ENCODE measurements around the gene ZP2. TPM values are rescaled to one million over a fixed set of nuclear protein-coding genes. Genes with fewer than 3 reads are reported as not detected.

The ZP2 gene
- total and polyA plus RNA-seq, 2 of the 4 experiments (the other 2 are of a cell fraction): not detected

DNA sequence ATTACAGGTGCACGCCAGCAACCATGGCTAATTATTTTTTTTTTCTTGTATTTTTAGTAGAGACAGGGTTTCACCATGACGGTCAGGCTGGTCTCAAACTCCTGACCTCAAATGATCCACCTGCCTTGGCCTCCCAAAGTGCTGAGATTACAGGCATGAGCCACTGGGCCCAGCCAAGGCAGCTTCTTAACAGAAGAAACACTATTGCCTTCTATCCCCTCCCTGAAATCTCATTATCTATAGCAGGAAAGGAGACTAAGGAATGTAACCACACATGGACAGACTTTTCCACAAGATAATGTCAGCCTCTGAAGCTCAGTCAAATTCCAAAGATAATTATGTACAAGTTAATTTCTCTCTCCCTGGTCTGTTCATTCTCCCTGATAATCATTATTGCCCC is 5.7 kb upstream of the ZP2 start:
- H3K4me2 ChIP-seq (ENCODE audit: low read depth, low read length): no peak overlapping the region
- intact Hi-C loops (cut with micrococcal nuclease) (no loop called here), dilution Hi-C loops (cut with HindIII; ENCODE audit: low sequenced_read_pairs, unreplicated experiment) (no loop called here), in situ Hi-C loops (cut with MboI; ENCODE audit: low sequenced_read_pairs) (no loop called here)
- H3K9ac ChIP-seq (ENCODE audit: low read depth, low read length): no peak overlapping the region
- no peak for ATAC-seq (ENCODE audit: low read depth)
- DNase-seq: no peak
- peaks cover 7% of the 10 kb centered on the region for H3K27me3 ChIP-seq (ENCODE audit: control insufficient read depth, insufficient read depth, low read length)
- H3K4ac ChIP-seq (ENCODE audit: low read depth, low read length): no peak overlapping the region
- H3K18ac ChIP-seq (ENCODE audit: low read depth, low read length): no peak overlapping the region
- H3K56ac ChIP-seq (ENCODE audit: extremely low read depth, insufficient read depth, low read length): no peak overlapping the region
- H3K36me3 ChIP-seq (ENCODE audit: control insufficient read depth, insufficient read depth, low read length): no peaks in the 10 kb centered on the region
- no peak overlapping the region for H3K4me3 ChIP-seq (ENCODE audit: insufficient read depth, low read depth, low read length)
- no peaks in the 10 kb centered on the region for H3K9me3 ChIP-seq (ENCODE audit: control insufficient read depth, insufficient read depth, low read length)
- H4K5ac ChIP-seq (ENCODE audit: low read depth, low read length): no peak overlapping the region
- H3K27ac ChIP-seq (ENCODE audit: insufficient read depth, low read length): no peak overlapping the region
- H3K9me1 ChIP-seq (ENCODE audit: insufficient read depth, low read length): no peaks in the 10 kb centered on the region
- H2BK15ac ChIP-seq (ENCODE audit: low read depth, low read length): no peak overlapping the region
- CTCF ChIA-PET: no interaction called here
- POLR2A ChIA-PET (ENCODE audit: unreplicated experiment): no interaction called here
- H2BK5ac ChIP-seq (ENCODE audit: low read depth, low read length, poor library complexity, severe bottlenecking): no peak overlapping the region
- H3K23ac ChIP-seq (ENCODE audit: low read depth, low read length): no peak overlapping the region
- no peak overlapping the region for H2AK5ac ChIP-seq (ENCODE audit: low read depth, low read length)
- no peak overlapping the region for H2BK20ac ChIP-seq (ENCODE audit: low read depth, low read length)
- H3K79me1 ChIP-seq (ENCODE audit: low read depth in 1 of 2, low read length in 2 of 2): no peaks in the 10 kb centered on the region
- no peak overlapping the region for H4K91ac ChIP-seq (ENCODE audit: insufficient read depth, low read depth, low read length)
- no peak overlapping the region for H4K8ac ChIP-seq (ENCODE audit: low read depth in 2 of 2, low read length in 2 of 2)
- no peak overlapping the region for H3K14ac ChIP-seq (replicated peaks; ENCODE audit: low read depth, low read length)
- no peak overlapping the region for H2BK120ac ChIP-seq (ENCODE audit: low read depth, low read length)
- H4K20me1 ChIP-seq (ENCODE audit: insufficient read depth, low read length): no peaks in the 10 kb centered on the region
- H2AFZ ChIP-seq (replicated peaks; ENCODE audit: low read length, poor library complexity): no peak overlapping the region
- no CpG with 5 or more reads among the region's 2 CpGs for WGBS, 2 experiments (ENCODE audit: extremely low coverage in 2 of 2, insufficient read length in 1 of 2)
- no peaks in the 10 kb centered on the region for H3K4me1 ChIP-seq (ENCODE audit: control insufficient read depth, insufficient read depth, low read length)
- TF ChIP-seq MAFK (IDR thresholded peaks at IDR 0.05; ENCODE audit: low read depth, low read length): no peak
- no peak for TF ChIP-seq MAZ (IDR thresholded peaks at IDR 0.05; ENCODE audit: borderline replicate concordance, low read depth, low read length)
- TF ChIP-seq, protein P1, sequence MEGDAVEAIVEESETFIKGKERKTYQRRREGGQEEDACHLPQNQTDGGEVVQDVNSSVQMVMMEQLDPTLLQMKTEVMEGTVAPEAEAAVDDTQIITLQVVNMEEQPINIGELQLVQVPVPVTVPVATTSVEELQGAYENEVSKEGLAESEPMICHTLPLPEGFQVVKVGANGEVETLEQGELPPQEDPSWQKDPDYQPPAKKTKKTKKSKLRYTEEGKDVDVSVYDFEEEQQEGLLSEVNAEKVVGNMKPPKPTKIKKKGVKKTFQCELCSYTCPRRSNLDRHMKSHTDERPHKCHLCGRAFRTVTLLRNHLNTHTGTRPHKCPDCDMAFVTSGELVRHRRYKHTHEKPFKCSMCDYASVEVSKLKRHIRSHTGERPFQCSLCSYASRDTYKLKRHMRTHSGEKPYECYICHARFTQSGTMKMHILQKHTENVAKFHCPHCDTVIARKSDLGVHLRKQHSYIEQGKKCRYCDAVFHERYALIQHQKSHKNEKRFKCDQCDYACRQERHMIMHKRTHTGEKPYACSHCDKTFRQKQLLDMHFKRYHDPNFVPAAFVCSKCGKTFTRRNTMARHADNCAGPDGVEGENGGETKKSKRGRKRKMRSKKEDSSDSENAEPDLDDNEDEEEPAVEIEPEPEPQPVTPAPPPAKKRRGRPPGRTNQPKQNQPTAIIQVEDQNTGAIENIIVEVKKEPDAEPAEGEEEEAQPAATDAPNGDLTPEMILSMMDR (conservative IDR thresholded peaks at IDR 0.05; ENCODE audit: low read depth, low read length): no peak
- TF ChIP-seq SMC3 (IDR thresholded peaks at IDR 0.05; ENCODE audit: low read depth, low read length): no peak
- TF ChIP-seq, protein P2, sequence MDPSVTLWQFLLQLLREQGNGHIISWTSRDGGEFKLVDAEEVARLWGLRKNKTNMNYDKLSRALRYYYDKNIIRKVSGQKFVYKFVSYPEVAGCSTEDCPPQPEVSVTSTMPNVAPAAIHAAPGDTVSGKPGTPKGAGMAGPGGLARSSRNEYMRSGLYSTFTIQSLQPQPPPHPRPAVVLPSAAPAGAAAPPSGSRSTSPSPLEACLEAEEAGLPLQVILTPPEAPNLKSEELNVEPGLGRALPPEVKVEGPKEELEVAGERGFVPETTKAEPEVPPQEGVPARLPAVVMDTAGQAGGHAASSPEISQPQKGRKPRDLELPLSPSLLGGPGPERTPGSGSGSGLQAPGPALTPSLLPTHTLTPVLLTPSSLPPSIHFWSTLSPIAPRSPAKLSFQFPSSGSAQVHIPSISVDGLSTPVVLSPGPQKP (IDR thresholded peaks at IDR 0.05; ENCODE audit: borderline replicate concordance, low read depth, low read length): no peak
- TF ChIP-seq POLR2A (IDR thresholded peaks at IDR 0.05; ENCODE audit: low read depth, low read length): no peak
- TF ChIP-seq RCOR1 (IDR thresholded peaks at IDR 0.05; ENCODE audit: insufficient replicate concordance, low read length): no peak
- no peak for TF ChIP-seq CHD1 (IDR thresholded peaks at IDR 0.05; ENCODE audit: low read depth, low read length)
- TF ChIP-seq, protein P3, sequence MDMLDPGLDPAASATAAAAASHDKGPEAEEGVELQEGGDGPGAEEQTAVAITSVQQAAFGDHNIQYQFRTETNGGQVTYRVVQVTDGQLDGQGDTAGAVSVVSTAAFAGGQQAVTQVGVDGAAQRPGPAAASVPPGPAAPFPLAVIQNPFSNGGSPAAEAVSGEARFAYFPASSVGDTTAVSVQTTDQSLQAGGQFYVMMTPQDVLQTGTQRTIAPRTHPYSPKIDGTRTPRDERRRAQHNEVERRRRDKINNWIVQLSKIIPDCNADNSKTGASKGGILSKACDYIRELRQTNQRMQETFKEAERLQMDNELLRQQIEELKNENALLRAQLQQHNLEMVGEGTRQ (IDR thresholded peaks at IDR 0.05; ENCODE audit: low read depth, low read length): no peak
- TF ChIP-seq FOS (IDR thresholded peaks at IDR 0.05; ENCODE audit: low read depth, low read length): no peak
- no peak for TF ChIP-seq NFE2L2 (IDR thresholded peaks at IDR 0.05; ENCODE audit: low read depth, low read length)
- TF ChIP-seq MXI1 (IDR thresholded peaks at IDR 0.05; ENCODE audit: borderline replicate concordance, low read depth, low read length): no peak
- TF ChIP-seq BHLHE40 (IDR thresholded peaks at IDR 0.05; ENCODE audit: low read depth, low read length): no peak
- no TSS peak for BruUV-seq (replicated peaks)
- H2AK9ac ChIP-seq (replicated peaks; ENCODE audit: low read depth, low read length, poor library complexity): no peak overlapping the region
